ENCODE measurements around the gene GFI1.
"Not testable (repeated sequence)": the region's sequence is repeated elsewhere in the genome, so short reads cannot be mapped to it uniquely, and the experiment has no call there.

DNA sequence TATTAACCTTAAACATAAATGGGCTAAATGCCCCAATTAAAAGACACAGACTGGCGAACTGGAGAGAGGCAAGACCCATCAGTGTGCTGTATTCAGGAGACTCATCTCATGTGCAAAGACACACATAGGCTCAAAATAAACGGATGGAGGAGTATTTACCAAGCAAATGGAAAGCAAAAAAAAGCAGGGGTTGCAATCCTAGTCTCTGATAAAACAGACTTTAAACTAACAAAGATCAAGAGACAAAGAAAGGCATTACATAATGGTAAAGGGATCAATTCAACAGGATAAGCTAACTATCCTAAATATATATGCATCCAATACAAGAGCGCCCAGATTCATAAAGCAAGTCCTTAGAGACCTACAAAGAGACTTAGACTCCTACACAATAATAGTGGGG lies 45.2 kb upstream of the GFI1 start:
- TF ChIP-seq, protein P1, sequence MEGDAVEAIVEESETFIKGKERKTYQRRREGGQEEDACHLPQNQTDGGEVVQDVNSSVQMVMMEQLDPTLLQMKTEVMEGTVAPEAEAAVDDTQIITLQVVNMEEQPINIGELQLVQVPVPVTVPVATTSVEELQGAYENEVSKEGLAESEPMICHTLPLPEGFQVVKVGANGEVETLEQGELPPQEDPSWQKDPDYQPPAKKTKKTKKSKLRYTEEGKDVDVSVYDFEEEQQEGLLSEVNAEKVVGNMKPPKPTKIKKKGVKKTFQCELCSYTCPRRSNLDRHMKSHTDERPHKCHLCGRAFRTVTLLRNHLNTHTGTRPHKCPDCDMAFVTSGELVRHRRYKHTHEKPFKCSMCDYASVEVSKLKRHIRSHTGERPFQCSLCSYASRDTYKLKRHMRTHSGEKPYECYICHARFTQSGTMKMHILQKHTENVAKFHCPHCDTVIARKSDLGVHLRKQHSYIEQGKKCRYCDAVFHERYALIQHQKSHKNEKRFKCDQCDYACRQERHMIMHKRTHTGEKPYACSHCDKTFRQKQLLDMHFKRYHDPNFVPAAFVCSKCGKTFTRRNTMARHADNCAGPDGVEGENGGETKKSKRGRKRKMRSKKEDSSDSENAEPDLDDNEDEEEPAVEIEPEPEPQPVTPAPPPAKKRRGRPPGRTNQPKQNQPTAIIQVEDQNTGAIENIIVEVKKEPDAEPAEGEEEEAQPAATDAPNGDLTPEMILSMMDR (IDR thresholded peaks at IDR 0.05; ENCODE audit: poor library complexity) = not testable (repeated sequence)
- not testable (repeated sequence) for TF ChIP-seq EZH2 (IDR thresholded peaks at IDR 0.05; ENCODE audit: borderline replicate concordance); EZH2phosphoT487 (IDR thresholded peaks at IDR 0.05; ENCODE audit: low read depth, severe bottlenecking, unreplicated experiment)
